GM12878 (cell line): ENCODE data around the gene UGT1A7. TPM values are rescaled to one million over a fixed set of nuclear protein-coding genes. Genes with fewer than 3 reads are reported as not detected.

Source experiments
- ATAC-seq: fragments of 200-7000 bp; cut with Tn5 transposase; 3 replicates; pipeline ENCODE4 v1.9.1; 2020; ENCODE audit warnings: mild to moderate bottlenecking, moderate library complexity
- BruUV-seq: library from RNA; stranded (reverse); fragments of 400-500 nt; replicated peaks from 2 replicates; lab custom pipeline; 2021; lab: Mats Ljungman, UMichigan
- CTCF ChIA-PET: fragments of 300-600 bp; sonication (Branson Sonifier 250); formaldehyde crosslinking; extraction: SDS; loops from one replicate; lab custom pipeline; 2021; ENCODE audit warnings: inconsistent platforms; lab: Yijun Ruan, JAX
- POLR2A ChIA-PET: fragments of 350-600 bp; formaldehyde crosslinking; extraction: SDS; loops from one replicate; lab custom pipeline; 2021; ENCODE audit warnings: inconsistent platforms; lab: Charles Lee
- RAD21 ChIA-PET: fragments of 300-600 bp; sonication (Branson Sonifier 250); formaldehyde crosslinking; loops from one replicate; lab custom pipeline; 2023; ENCODE audit warnings: antibody characterized with exemption; ENCODE audit not compliant: unreplicated experiment; lab: Charles Lee
- SMC1A ChIA-PET: fragments of 300-600 bp; sonication (Branson Sonifier 250); formaldehyde crosslinking; loops from one replicate; lab custom pipeline; 2023; ENCODE audit not compliant: unreplicated experiment, uncharacterized antibody; lab: Charles Lee
- DNase-seq: peaks from one replicate; pipeline ENCODE4 v3.0.0-alpha.2; 2011; ENCODE audit warnings: low read depth, low spot score
- FAIRE-seq: peaks from 3 replicates; lab custom pipeline; 2011; peaks lifted over from hg19 to GRCh38; lab: Jason Lieb, UNC
- H2AFZ ChIP-seq: 2 replicates; pipeline ENCODE4 v1.6.0; 2011; ENCODE audit warnings: low read depth, low read length, control low read depth; ENCODE audit not compliant: control insufficient read depth
- H3K27ac ChIP-seq: 2 replicates; pipeline ENCODE4 v1.5.1; 2011; ENCODE audit warnings: control low read depth; ENCODE audit not compliant: control insufficient read depth, insufficient read depth
- H3K27me3 ChIP-seq, 2 experiments: replicated peaks in 1 of 2; 2 replicates each; pipeline versions ENCODE4 v1.6.0 to v1.6.1; 2011; ENCODE audit warnings: low read length in 1 of 2; ENCODE audit not compliant: control insufficient read depth in 2 of 2, insufficient read depth in 2 of 2
- H3K36me3 ChIP-seq, 2 experiments: 2 replicates each; pipeline ENCODE4 v1.5.1; 2011; ENCODE audit warnings: low read length in 1 of 2; ENCODE audit not compliant: control insufficient read depth in 2 of 2, insufficient read depth in 2 of 2
- H3K4me1 ChIP-seq: 2 replicates; pipeline ENCODE4 v1.6.1; 2011; ENCODE audit warnings: mild to moderate bottlenecking, low read length, moderate library complexity, mixed read lengths; ENCODE audit not compliant: control insufficient read depth, insufficient read depth
- H3K4me2 ChIP-seq: 2 replicates; pipeline ENCODE4 v1.6.0; 2011; ENCODE audit warnings: control low read depth; ENCODE audit not compliant: control insufficient read depth, insufficient read depth
- H3K4me3 ChIP-seq: fragments of 200-600 bp; sonication (generic); 2 replicates; pipeline ENCODE4 v1.5.1; 2016
- H3K79me2 ChIP-seq: 2 replicates; pipeline ENCODE4 v1.6.0; 2011; ENCODE audit warnings: low read length; ENCODE audit not compliant: control insufficient read depth, insufficient read depth
- H3K9ac ChIP-seq: 2 replicates; pipeline ENCODE4 v1.8.0; 2011; ENCODE audit warnings: low read length, control low read depth, mixed read lengths; ENCODE audit not compliant: control insufficient read depth, insufficient read depth
- H3K9me3 ChIP-seq: replicated peaks from 3 replicates; pipeline ENCODE4 v1.5.1; 2011; ENCODE audit warnings: mild to moderate bottlenecking, low read length; ENCODE audit not compliant: control insufficient read depth, insufficient read depth
- H4K20me1 ChIP-seq: 2 replicates; pipeline ENCODE4 v1.6.0; 2011; ENCODE audit not compliant: control insufficient read depth, insufficient read depth
- CBX5 ChIP-seq: sonication (generic); IDR thresholded peaks from 2 replicates; pipeline ENCODE4 v1.6.1; 2016; ENCODE audit warnings: low read depth, moderate library complexity, mild to moderate bottlenecking, inconsistent platforms
- CEBPB ChIP-seq, 2 experiments: fragments of 150-350 bp in 1 of 2; IDR thresholded peaks; 2 replicates each; pipeline ENCODE4 v1.6.1; 2012 to 2014; ENCODE audit warnings: low read depth in 2 of 2, low read length in 2 of 2, borderline replicate concordance in 1 of 2, inconsistent platforms in 1 of 2
- CHD1 ChIP-seq: IDR thresholded peaks from 2 replicates; pipeline ENCODE4 v1.6.1; 2012; ENCODE audit warnings: low read depth, low read length, improper control_type of control experiment
- FOS ChIP-seq: IDR thresholded peaks from 3 replicates; pipeline ENCODE4 v1.6.1; 2011; ENCODE audit warnings: borderline replicate concordance; ENCODE audit not compliant: insufficient read length; ENCODE audit errors: extremely low read depth
- HDAC2 ChIP-seq: fragments of 200-600 bp; sonication (generic); IDR thresholded peaks from 2 replicates; pipeline ENCODE4 v1.6.1; 2017
- KAT2A ChIP-seq: conservative IDR thresholded peaks from 2 replicates; pipeline ENCODE4 v1.6.1; 2011; ENCODE audit warnings: low read depth, low read length; ENCODE audit not compliant: control insufficient read depth
- MLLT1 ChIP-seq: fragments of 450-650 bp; IDR thresholded peaks from 2 replicates; pipeline ENCODE4 v1.6.1; 2016; ENCODE audit warnings: mild to moderate bottlenecking
- SIX5 ChIP-seq: IDR thresholded peaks from 2 replicates; pipeline ENCODE4 v1.6.1; 2011; ENCODE audit warnings: mild to moderate bottlenecking, low read depth, low read length, moderate library complexity; ENCODE audit not compliant: severe bottlenecking
- ZBTB33 ChIP-seq: fragments of 450-650 bp; IDR thresholded peaks from 2 replicates; pipeline ENCODE4 v1.6.1; 2017; ENCODE audit warnings: mild to moderate bottlenecking
- ZSCAN29 ChIP-seq: fragments of 450-650 bp; IDR thresholded peaks from 2 replicates; pipeline ENCODE4 v1.6.1; 2017; ENCODE audit warnings: mild to moderate bottlenecking, moderate library complexity
- WGBS: methylation state at CpG from one replicate; pipeline ENCODE4 v1.1.6; 2016; ENCODE audit warnings: low lambda C conversion rate; ENCODE audit not compliant: insufficient replicate concordance, insufficient coverage; ENCODE audit errors: missing lambda C conversion rate; 5-methylcytosine and 5-hydroxymethylcytosine counted together
- in situ Hi-C: fragments of 300-500 bp; cut with MboI; formaldehyde crosslinking; loops from 9 replicates; pipeline ENCODE4 v1.14.3; 2018; ENCODE audit warnings: mixed read lengths
- intact Hi-C: fragments of 100-400 bp; cut with micrococcal nuclease; formaldehyde crosslinking; loops from one replicate; pipeline ENCODE4 v1.14.2; 2022; ENCODE audit not compliant: unreplicated experiment
- polyA plus RNA-seq, 11 experiments: library from polyadenylated mRNA; depleted of rRNA in 4 of 11; unstranded in 6 of 11; stranded (reverse) in 5 of 11; fragments of >200 nt; fragmentation: Nextera tagmentation in 4 of 11; fragmentation: Illumina TruSeq in 1 of 11; extraction: Ambion mirVana in 4 of 11; extraction: Trizol in 1 of 11; gene quantifications; 1 replicate in 1 of 11; 2 replicates in 10 of 11; pipeline versions ENCODE4 v1.2.1 to v1.2.3, GENCODE V29; 2011 to 2016; ENCODE audit warnings: inconsistent platforms in 2 of 11, missing spikeins in 2 of 11, low read depth in 1 of 11
- total RNA-seq, 4 experiments: library from RNA; depleted of rRNA in 3 of 4; stranded (reverse); fragments of >200 nt in 3 of 4; fragmentation: Illumina TruSeq in 1 of 4; extraction: Trizol in 1 of 4; gene quantifications; 2 replicates each; pipeline versions ENCODE4 v1.2.1 to v1.2.3, GENCODE V29; 2013 to 2021

UGT1A7 gene
- total and polyA plus RNA-seq, 10 of the 15 experiments (the other 5 are each of a cell fraction or from before 2014, with no cell fraction given), result not detected

- in situ Hi-C loops (no loop called here), intact Hi-C loops (no loop called here)
- WGBS, result 43% methylated on average over 7 of the region's 7 CpGs
- no peaks in the 10 kb centered on the region; a peak in 1 of 4 replicates for H3K27me3 ChIP-seq
- SMC1A ChIA-PET, result no interaction called here
- CTCF ChIA-PET, result no interaction called here
- no peak overlapping the region for H3K4me2 ChIP-seq
- no peak for FAIRE-seq
- no peaks in the 10 kb centered on the region; the same call in 2 of the 3 replicates for H3K9me3 ChIP-seq
- no peak overlapping the region for H3K4me3 ChIP-seq
- POLR2A ChIA-PET, result no interaction called here
- RAD21 ChIA-PET, result no interaction called here
- no peaks in the 10 kb centered on the region for H3K36me3 ChIP-seq
- no peaks in the 10 kb centered on the region for H3K79me2 ChIP-seq
- no peak for ATAC-seq
- no peak for TF ChIP-seq KAT2A
- TF ChIP-seq CBX5, result no peak
- no peak for TF ChIP-seq CEBPB (IDR thresholded peaks at IDR 0.05; ENCODE audit: borderline replicate concordance in 1 of 2, low read depth in 2 of 2, low read length in 2 of 2)
- no peak for TF ChIP-seq SIX5
- no peak for TF ChIP-seq CHD1
- TF ChIP-seq ZBTB33, result no peak
- no peak for TF ChIP-seq ZSCAN29
- no peak for TF ChIP-seq MLLT1
- no peak for TF ChIP-seq HDAC2
- no peak for TF ChIP-seq FOS
- no TSS peak for BruUV-seq
- H2AFZ ChIP-seq, result no peak overlapping the region
- H3K4me1 ChIP-seq, result no peaks in the 10 kb centered on the region
- no peak overlapping the region for H3K9ac ChIP-seq
- no peak overlapping the region for H3K27ac ChIP-seq
- no peak for DNase-seq
- no peaks in the 10 kb centered on the region for H4K20me1 ChIP-seq
Observed at GRCh38 chr2:233789554-233789953, 107.9 kb downstream of the UGT1A7 start.
